ENCODE measurements around the gene IFI27L1. TPM values are rescaled to one million over a fixed set of nuclear protein-coding genes. Genes with fewer than 3 reads are reported as not detected.

The IFI27L1 gene
- polyA plus RNA-seq, 1 donor from 2014 or later: 37.9 TPM

DNA sequence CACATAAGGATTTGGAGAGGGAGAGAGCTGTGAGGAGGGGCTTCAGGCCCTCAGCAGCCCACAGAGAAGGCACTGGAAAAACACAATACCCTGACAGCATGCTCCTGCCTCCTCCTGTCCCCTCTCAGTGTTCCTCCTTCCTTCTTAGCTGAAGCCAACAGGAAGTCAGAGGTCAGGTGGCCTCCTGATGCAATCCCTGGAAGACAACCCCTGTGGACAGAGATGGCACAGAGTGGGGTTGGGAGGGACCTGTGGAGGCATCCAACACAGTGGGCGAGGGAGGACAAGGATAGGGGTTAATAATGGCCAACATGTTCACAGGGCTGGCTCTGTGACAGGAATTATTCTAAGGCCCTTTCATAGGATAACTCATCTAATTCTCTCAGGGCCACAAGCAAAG is 63.7 kb downstream of the IFI27L1 start:
- no peaks in the 10 kb centered on the region for H4K20me1 ChIP-seq (ENCODE audit: insufficient read depth)
- H3K79me2 ChIP-seq (replicated peaks; ENCODE audit: insufficient read depth, low read length): no peaks in the 10 kb centered on the region
- no peak overlapping the region for H3K27ac ChIP-seq (ENCODE audit: low read length)
- no peaks in the 10 kb centered on the region for H3K27me3 ChIP-seq (ENCODE audit: insufficient read depth, low read depth, low read length)
- no peaks in the 10 kb centered on the region for H3K9me2 ChIP-seq (ENCODE audit: insufficient read depth, low read length)
- no peaks in the 10 kb centered on the region for H3F3A ChIP-seq (ENCODE audit: insufficient read depth, low read length, poor library complexity, severe bottlenecking)
- H3K9me3 ChIP-seq (ENCODE audit: low read length): no peaks in the 10 kb centered on the region
- no peak overlapping the region for H3K4me2 ChIP-seq (ENCODE audit: low read length)
- H3K9ac ChIP-seq (ENCODE audit: low read length): no peak overlapping the region
- no peaks in the 10 kb centered on the region for H3K36me3 ChIP-seq (ENCODE audit: insufficient read depth, low read length)
- H3K4me3 ChIP-seq (ENCODE audit: low read length): no peak overlapping the region
- TF ChIP-seq MXI1 (conservative IDR thresholded peaks at IDR 0.05; ENCODE audit: poor library complexity, severe bottlenecking) (no peak), TAF1 (IDR thresholded peaks at IDR 0.05; ENCODE audit: low read depth) (no peak), POLR2AphosphoS5 (IDR thresholded peaks at IDR 0.05) (no peak), EZH2 (IDR thresholded peaks at IDR 0.05; ENCODE audit: borderline replicate concordance, insufficient read depth, low read length, poor library complexity, severe bottlenecking) (no peak), SMC3 (conservative IDR thresholded peaks at IDR 0.05; ENCODE audit: poor library complexity) (no peak), RAD21 (conservative IDR thresholded peaks at IDR 0.05) (no peak), EP300 (conservative IDR thresholded peaks at IDR 0.05; ENCODE audit: poor library complexity, severe bottlenecking) (no peak)
- TF ChIP-seq, protein P1, sequence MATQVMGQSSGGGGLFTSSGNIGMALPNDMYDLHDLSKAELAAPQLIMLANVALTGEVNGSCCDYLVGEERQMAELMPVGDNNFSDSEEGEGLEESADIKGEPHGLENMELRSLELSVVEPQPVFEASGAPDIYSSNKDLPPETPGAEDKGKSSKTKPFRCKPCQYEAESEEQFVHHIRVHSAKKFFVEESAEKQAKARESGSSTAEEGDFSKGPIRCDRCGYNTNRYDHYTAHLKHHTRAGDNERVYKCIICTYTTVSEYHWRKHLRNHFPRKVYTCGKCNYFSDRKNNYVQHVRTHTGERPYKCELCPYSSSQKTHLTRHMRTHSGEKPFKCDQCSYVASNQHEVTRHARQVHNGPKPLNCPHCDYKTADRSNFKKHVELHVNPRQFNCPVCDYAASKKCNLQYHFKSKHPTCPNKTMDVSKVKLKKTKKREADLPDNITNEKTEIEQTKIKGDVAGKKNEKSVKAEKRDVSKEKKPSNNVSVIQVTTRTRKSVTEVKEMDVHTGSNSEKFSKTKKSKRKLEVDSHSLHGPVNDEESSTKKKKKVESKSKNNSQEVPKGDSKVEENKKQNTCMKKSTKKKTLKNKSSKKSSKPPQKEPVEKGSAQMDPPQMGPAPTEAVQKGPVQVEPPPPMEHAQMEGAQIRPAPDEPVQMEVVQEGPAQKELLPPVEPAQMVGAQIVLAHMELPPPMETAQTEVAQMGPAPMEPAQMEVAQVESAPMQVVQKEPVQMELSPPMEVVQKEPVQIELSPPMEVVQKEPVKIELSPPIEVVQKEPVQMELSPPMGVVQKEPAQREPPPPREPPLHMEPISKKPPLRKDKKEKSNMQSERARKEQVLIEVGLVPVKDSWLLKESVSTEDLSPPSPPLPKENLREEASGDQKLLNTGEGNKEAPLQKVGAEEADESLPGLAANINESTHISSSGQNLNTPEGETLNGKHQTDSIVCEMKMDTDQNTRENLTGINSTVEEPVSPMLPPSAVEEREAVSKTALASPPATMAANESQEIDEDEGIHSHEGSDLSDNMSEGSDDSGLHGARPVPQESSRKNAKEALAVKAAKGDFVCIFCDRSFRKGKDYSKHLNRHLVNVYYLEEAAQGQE (IDR thresholded peaks at IDR 0.05; ENCODE audit: borderline replicate concordance): no peak
- TF ChIP-seq, protein P2, sequence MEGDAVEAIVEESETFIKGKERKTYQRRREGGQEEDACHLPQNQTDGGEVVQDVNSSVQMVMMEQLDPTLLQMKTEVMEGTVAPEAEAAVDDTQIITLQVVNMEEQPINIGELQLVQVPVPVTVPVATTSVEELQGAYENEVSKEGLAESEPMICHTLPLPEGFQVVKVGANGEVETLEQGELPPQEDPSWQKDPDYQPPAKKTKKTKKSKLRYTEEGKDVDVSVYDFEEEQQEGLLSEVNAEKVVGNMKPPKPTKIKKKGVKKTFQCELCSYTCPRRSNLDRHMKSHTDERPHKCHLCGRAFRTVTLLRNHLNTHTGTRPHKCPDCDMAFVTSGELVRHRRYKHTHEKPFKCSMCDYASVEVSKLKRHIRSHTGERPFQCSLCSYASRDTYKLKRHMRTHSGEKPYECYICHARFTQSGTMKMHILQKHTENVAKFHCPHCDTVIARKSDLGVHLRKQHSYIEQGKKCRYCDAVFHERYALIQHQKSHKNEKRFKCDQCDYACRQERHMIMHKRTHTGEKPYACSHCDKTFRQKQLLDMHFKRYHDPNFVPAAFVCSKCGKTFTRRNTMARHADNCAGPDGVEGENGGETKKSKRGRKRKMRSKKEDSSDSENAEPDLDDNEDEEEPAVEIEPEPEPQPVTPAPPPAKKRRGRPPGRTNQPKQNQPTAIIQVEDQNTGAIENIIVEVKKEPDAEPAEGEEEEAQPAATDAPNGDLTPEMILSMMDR (IDR thresholded peaks at IDR 0.05; ENCODE audit: poor library complexity, severe bottlenecking): no peak
- no peak overlapping the region for H2AFZ ChIP-seq (ENCODE audit: low read depth, low read length)

DNA sequence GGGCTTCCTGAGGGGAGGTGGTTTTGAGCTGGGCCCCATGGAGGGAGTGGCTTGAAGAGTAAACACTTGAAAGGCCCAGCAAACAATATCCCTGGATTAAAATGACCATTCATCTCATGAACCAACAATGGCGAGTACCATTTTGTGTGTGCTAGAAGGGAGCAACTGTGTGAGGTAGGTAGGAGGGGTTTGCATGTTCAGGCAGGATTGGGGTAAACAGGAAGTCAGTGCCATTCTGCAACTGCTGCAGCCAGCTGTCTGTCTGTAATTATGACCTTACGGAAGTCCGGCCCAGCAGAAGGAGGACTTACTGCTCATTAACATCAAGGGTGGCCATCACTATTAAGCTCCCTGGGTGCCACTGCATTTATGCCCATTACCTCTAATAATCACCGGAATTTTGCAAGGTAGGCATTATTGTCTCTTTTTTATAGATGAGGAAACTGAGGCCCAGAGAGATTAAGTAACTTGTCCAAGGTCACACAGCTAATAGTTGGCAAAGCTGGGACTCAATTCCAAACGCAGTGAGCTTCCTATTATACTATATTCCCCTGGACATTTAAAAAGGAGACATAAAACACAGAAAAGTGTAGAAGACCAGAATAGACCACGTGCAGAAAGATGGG is 64.9 kb downstream of the IFI27L1 start:
- Histone ChIP-seq H3K4me2 (ENCODE audit: low read length) (no peak overlapping the region), H3K27ac (ENCODE audit: low read length) (no peak overlapping the region), H3K36me3 (ENCODE audit: insufficient read depth, low read length) (no peaks in the 10 kb centered on the region), H3K27me3 (ENCODE audit: insufficient read depth, low read depth, low read length) (no peaks in the 10 kb centered on the region), H3K9me3 (ENCODE audit: low read length) (no peaks in the 10 kb centered on the region), H3F3A (ENCODE audit: insufficient read depth, low read length, poor library complexity, severe bottlenecking) (no peaks in the 10 kb centered on the region), H3K79me2 (replicated peaks; ENCODE audit: insufficient read depth, low read length) (no peaks in the 10 kb centered on the region), H3K4me3 (ENCODE audit: low read length) (no peak overlapping the region), H4K20me1 (ENCODE audit: insufficient read depth) (no peaks in the 10 kb centered on the region), H3K9me2 (ENCODE audit: insufficient read depth, low read length) (no peaks in the 10 kb centered on the region), H2AFZ (ENCODE audit: low read depth, low read length) (no peak overlapping the region), H3K9ac (ENCODE audit: low read length) (no peak overlapping the region)
- TF ChIP-seq, protein P2 (IDR thresholded peaks at IDR 0.05; ENCODE audit: poor library complexity, severe bottlenecking): no peak
- no peak for TF ChIP-seq MXI1 (conservative IDR thresholded peaks at IDR 0.05; ENCODE audit: poor library complexity, severe bottlenecking)
- no peak for TF ChIP-seq RAD21 (conservative IDR thresholded peaks at IDR 0.05)
- no peak for TF ChIP-seq POLR2AphosphoS5 (IDR thresholded peaks at IDR 0.05)
- no peak for TF ChIP-seq SMC3 (conservative IDR thresholded peaks at IDR 0.05; ENCODE audit: poor library complexity)
- TF ChIP-seq TAF1 (IDR thresholded peaks at IDR 0.05; ENCODE audit: low read depth): no peak
- TF ChIP-seq EP300 (conservative IDR thresholded peaks at IDR 0.05; ENCODE audit: poor library complexity, severe bottlenecking): no peak
- TF ChIP-seq, protein P1 (IDR thresholded peaks at IDR 0.05; ENCODE audit: borderline replicate concordance): no peak
- no peak for TF ChIP-seq EZH2 (IDR thresholded peaks at IDR 0.05; ENCODE audit: borderline replicate concordance, insufficient read depth, low read length, poor library complexity, severe bottlenecking)

Measured in neural cell (in vitro differentiated cells).